HFFc6 (cell line): ENCODE results near the gene CTBP1. TPM values are rescaled to one million over a fixed set of nuclear protein-coding genes. Genes with fewer than 3 reads are reported as not detected.

Experiments used
- DNase-seq: peaks from one replicate; pipeline ENCODE4 v3.0.0-alpha.2; 2018
- H3K27ac Mint-ChIP-seq: 2 replicates; pipeline ENCODE4 v1.8.0; 2020; ENCODE audit warnings: mild to moderate bottlenecking, mixed read lengths
- H3K27me3 Mint-ChIP-seq: 2 replicates; pipeline ENCODE4 v1.8.0; 2021; ENCODE audit warnings: mild to moderate bottlenecking, moderate library complexity, mixed read lengths; ENCODE audit not compliant: insufficient read depth
- H3K36me3 Mint-ChIP-seq: 2 replicates; pipeline ENCODE4 v1.8.0; 2021; ENCODE audit warnings: low read depth, mixed read lengths
- H3K4me1 Mint-ChIP-seq: 2 replicates; pipeline ENCODE4 v1.8.0; 2020; ENCODE audit warnings: low read depth, mixed read lengths
- H3K4me3 Mint-ChIP-seq: 2 replicates; pipeline ENCODE4 v1.8.0; 2020; ENCODE audit warnings: mild to moderate bottlenecking, moderate library complexity, mixed read lengths
- H3K9me3 Mint-ChIP-seq: 2 replicates; pipeline ENCODE4 v1.8.0; 2020; ENCODE audit warnings: mild to moderate bottlenecking, mixed read lengths
- CTCF ChIP-seq: fragments of 200-600 bp; sonication (generic); IDR thresholded peaks from 2 replicates; pipeline ENCODE4 v1.5.0; 2021; ENCODE audit warnings: antibody characterized with exemption, mild to moderate bottlenecking
- total RNA-seq, 6 experiments: library from RNA; stranded (reverse); fragmentation: NEBNext Ultra II Directional; extraction: Animal tissue kit (Norgen Biotek cat#: 25700); gene quantifications; 2 replicates in 1 of 6; 3 replicates in 5 of 6; pipeline ENCODE4 v1.2.3, GENCODE V29; 2021

CTBP1 gene
- total RNA-seq, 6 experiments from 2014 or later = 109 to 126 (median 114) TPM

- H3K4me3 Mint-ChIP-seq = peak overlapping the region; percentile 57; the same call in 1 of the 2 replicates
- H3K4me1 Mint-ChIP-seq = peaks cover 53% of the 10 kb centered on the region
- no peaks in the 10 kb centered on the region; the same call in none of the 2 replicates for H3K27me3 Mint-ChIP-seq
- H3K9me3 Mint-ChIP-seq = no peaks in the 10 kb centered on the region
- DNase-seq = peak; percentile 70
- peak overlapping the region; percentile 43 for H3K27ac Mint-ChIP-seq
- H3K36me3 Mint-ChIP-seq = no peaks in the 10 kb centered on the region
- TF ChIP-seq CTCF = no peak
Observed at GRCh38 chr4:1200425-1201035, 48.4 kb downstream of the CTBP1 start.

DNA sequence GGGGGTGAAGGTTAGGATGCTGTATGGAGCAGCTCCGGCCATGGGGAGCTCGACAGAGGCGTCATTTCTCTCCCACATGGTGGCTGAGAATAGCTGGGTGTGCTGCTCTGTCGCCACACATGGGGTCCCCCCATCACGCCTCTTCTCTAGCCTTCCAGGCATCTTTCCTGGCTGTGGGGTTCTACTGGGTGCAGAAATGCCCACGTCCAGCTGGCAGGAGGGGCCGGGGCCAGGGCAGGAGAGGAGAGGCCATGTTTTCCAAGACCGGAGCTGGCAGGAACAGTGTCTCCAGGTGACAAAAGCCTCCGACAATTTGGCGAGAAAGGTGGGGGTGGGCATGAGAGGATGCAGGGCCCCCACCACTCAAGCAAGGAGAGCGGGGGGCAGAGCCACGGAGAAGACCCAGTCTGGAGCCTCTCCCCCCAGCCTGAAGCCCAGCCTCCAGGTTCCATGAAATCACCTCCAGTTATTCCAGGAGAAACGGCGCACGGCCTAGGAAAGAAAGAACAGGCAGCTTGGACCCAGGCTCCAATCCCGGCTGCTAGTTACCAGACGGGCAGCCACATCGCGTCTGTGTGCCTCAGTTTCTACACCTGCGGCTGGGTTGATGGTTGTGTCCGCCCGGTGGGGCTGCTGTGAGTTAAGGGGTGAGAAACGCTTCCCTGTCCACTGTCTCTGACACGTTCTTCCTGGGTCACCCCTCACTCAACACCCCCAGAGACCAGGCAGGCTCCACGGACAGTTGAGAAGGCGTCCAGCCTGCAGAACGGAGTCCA, 49.2 kb downstream of the CTBP1 start:
- no peaks in the 10 kb centered on the region; the same call in none of the 2 replicates for H3K27me3 Mint-ChIP-seq
- H3K9me3 Mint-ChIP-seq = no peaks in the 10 kb centered on the region
- no peak for DNase-seq
- H3K4me1 Mint-ChIP-seq = peaks cover 50% of the 10 kb centered on the region
- H3K27ac Mint-ChIP-seq = peak overlapping the region; percentile 43
- peak overlapping the region; percentile 57; the same call in 1 of the 2 replicates for H3K4me3 Mint-ChIP-seq
- no peak for TF ChIP-seq CTCF
- no peaks in the 10 kb centered on the region for H3K36me3 Mint-ChIP-seq

DNA sequence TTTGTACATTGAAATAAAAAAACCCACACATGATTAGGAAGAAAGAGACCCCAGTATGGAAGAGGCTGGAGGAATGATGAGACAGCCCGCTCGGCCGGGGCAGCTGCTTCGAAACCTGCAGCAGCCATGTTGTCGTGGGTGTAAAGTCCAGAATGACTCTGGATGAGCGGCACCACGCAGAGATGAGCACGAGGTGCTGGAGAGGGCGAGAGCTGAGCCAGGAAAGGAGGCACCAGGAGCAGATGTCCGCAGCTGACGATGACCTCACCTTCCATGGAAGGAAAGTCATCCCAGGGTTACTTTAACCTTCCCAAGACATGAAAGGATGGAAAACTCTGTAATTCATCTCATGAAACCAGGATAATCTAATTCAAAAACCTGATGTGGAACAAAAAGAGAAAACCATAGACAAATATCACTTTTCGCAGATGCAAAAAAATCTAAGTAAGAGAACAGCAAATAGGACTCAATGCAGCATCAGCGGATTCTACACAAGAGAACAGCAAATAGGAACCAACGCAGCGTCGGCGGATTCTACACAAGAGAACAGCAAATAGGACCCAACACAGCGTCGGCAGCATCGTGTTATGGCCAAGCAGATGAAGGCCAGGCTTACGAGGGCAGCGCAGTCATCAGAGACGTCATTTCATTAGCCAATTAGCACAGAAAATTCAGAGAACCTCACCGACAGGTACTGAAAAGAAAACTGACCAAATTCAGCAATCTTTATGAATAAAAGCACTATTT, 50.7 kb downstream of the CTBP1 start:
- H3K4me3 Mint-ChIP-seq = no peak overlapping the region; the same call in 1 of the 2 replicates
- H3K27me3 Mint-ChIP-seq = no peaks in the 10 kb centered on the region; the same call in none of the 2 replicates
- TF ChIP-seq CTCF = no peak

DNA sequence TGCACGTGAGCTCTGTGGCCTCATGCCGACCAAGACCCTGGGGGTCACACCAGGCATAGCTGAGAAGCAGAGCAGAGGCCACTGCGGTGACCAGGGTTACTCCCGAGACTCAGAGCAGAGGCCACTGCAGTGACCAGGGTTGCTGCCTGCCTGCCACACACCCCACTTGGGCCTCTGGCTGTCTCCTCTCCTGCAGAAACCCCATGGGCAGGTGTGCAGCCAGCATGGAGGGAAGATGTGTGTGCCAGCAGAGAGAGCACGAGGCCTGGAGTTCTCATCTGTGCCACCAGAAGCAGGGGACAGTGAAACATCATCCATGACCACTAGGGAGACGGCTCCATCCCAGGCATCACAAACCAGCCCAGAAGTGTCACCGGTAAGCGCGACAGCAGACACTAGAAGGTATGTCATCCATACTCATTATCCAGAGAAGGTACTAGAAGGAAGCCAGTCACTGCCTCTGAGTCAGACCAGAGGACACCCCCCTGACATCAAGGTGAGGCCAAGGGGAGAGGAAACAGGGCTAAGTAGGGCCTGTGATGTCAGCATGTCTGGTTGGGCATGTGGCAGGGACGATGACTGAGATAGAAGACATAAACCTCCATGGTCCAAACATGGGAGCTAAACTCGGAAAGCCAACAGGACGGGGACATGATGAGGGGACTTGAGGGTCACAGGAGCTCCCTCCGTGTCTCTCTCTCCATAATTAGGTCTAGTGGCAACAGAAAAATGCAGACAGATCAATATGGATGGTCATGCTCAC, 52.3 kb downstream of the CTBP1 start:
- Mint-ChIP-seq H3K36me3 (no peaks in the 10 kb centered on the region), H3K27ac (no peak overlapping the region), H3K4me1 (peaks cover 46% of the 10 kb centered on the region), H3K27me3 (no peaks in the 10 kb centered on the region; the same call in 1 of the 2 replicates), H3K9me3 (no peaks in the 10 kb centered on the region), H3K4me3 (no peak overlapping the region)
- TF ChIP-seq CTCF = no peak
- no peak for DNase-seq

More for the DNA sequence above, 50.7 kb downstream of the CTBP1 start:
- H3K9me3 Mint-ChIP-seq = no peaks in the 10 kb centered on the region
- peaks cover 40% of the 10 kb centered on the region for H3K4me1 Mint-ChIP-seq
- peak; percentile 30 for DNase-seq
- H3K27ac Mint-ChIP-seq = no peak overlapping the region
- no peaks in the 10 kb centered on the region for H3K36me3 Mint-ChIP-seq

DNA sequence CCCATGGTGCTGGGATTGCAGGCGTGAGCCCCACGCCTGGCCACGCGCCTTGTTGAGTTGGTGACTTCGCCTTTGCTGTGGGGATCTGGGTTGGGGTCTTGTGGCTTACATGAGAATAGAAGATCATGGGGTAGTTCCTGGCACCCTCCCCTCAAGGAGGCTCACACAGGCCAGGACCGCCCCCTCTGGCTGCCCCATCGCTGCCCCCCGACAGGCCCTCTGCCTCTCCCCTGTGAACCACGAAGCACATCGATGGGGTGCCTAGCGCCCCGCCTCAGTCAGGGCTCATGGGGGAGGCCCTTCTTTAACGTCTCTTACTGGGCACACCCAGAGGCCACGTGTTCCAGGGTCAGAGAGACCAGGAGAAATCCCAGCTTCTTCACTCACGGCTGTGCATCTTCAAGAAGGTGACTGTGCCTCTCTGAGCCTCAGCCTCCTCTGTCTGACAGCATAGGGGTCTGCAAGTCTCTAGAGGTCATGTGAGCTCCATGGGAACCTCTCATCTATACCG, 53.0 kb downstream of the CTBP1 start:
- Mint-ChIP-seq H3K9me3 (no peaks in the 10 kb centered on the region), H3K36me3 (no peaks in the 10 kb centered on the region; the same call in 1 of the 2 replicates), H3K27me3 (peaks cover 1% of the 10 kb centered on the region; the same call in 1 of the 2 replicates), H3K27ac (no peak overlapping the region), H3K4me1 (peaks cover 47% of the 10 kb centered on the region), H3K4me3 (no peak overlapping the region)
- no peak for DNase-seq
- no peak for TF ChIP-seq CTCF
